HepG2 (cell line): ENCODE data around the gene NKAIN4.

ENCODE experiments used
- CHD2 ChIP-seq: IDR thresholded peaks from 2 replicates; pipeline ENCODE4 v1.6.1; 2011; ENCODE audit warnings: low read depth, low read length, improper control_type of control experiment
- MAFK ChIP-seq, 2 experiments: IDR thresholded peaks in 1 of 2; conservative IDR thresholded peaks in 1 of 2; 2 replicates each; pipeline ENCODE4 v1.6.1; 2011; ENCODE audit warnings: improper control_type of control experiment in 2 of 2, low read length in 2 of 2
- TF ChIP-seq, protein P1 (sequence below): IDR thresholded peaks from 2 replicates; pipeline ENCODE4 v1.6.1; 2012; ENCODE audit warnings: low read depth, low read length, improper control_type of control experiment

GRCh38 chr20:63274381-63275228, 20.3 kb upstream of the NKAIN4 start:
- TF ChIP-seq, protein P1, sequence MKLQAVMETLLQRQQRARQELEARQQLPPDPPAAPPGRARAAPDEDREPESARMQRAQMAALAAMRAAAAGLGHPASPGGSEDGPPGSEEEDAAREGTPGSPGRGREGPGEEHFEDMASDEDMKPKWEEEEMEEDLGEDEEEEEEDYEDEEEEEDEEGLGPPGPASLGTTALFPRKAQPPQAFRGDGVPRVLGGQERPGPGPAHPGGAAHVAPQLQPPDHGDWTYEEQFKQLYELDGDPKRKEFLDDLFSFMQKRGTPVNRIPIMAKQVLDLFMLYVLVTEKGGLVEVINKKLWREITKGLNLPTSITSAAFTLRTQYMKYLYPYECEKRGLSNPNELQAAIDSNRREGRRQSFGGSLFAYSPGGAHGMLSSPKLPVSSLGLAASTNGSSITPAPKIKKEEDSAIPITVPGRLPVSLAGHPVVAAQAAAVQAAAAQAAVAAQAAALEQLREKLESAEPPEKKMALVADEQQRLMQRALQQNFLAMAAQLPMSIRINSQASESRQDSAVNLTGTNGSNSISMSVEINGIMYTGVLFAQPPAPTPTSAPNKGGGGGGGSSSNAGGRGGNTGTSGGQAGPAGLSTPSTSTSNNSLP: no peak
- TF ChIP-seq MAFK (conservative IDR thresholded peaks at IDR 0.05 in 1 of 2, IDR thresholded peaks at IDR 0.05 in 1 of 2; ENCODE audit: low read length in 2 of 2) (no peak), CHD2 (no peak)
